Measurements from ENCODE around the gene CPLX4. TPM values are rescaled to one million over a fixed set of nuclear protein-coding genes. Genes with fewer than 3 reads are reported as not detected.

The CPLX4 gene
- total RNA-seq, 4 donors from 2014 or later: not detected

GRCh38 chr18:59293317-59293716, 25.1 kb downstream of the CPLX4 start:
- Histone ChIP-seq H3K36me3 (no peaks in the 10 kb centered on the region), H3K4me3 (replicated peaks in 1 of 3) (no peak overlapping the region), H3K27ac (no peak overlapping the region), H3K9me3 (no peaks in the 10 kb centered on the region), H3K27me3 (no peaks in the 10 kb centered on the region), H3K4me1 (no peaks in the 10 kb centered on the region)
- DNase-seq: no peak
- intact Hi-C loops (cut with DNase I): no loop called here
- TF ChIP-seq POLR2A (IDR thresholded peaks at IDR 0.05) (no peak), CTCF (IDR thresholded peaks at IDR 0.05) (no peak)

- WGBS, 2 donors: 70 to 76% methylated on average over 6 of the region's 6 CpGs
- Histone ChIP-seq H3K4me3 (replicated peaks in 1 of 3) (no peak overlapping the region), H3K27me3 (peaks cover 9% of the 10 kb centered on the region), H3K4me1 (no peaks in the 10 kb centered on the region), H3K9me3 (no peaks in the 10 kb centered on the region), H3K27ac (no peak overlapping the region), H3K36me3 (no peaks in the 10 kb centered on the region)
- intact Hi-C loops (cut with DNase I): no loop called here
- DNase-seq: no peak
- TF ChIP-seq CTCF (IDR thresholded peaks at IDR 0.05): no peak
- TF ChIP-seq POLR2A (IDR thresholded peaks at IDR 0.05): no peak
These were observed 32.1 kb downstream of the CPLX4 start for GRCh38 chr18:59286341-59286740.

GRCh38 chr18:59282341-59282740, 36.1 kb downstream of the CPLX4 start:
- H3K27ac ChIP-seq: no peak overlapping the region
- H3K4me1 ChIP-seq: no peaks in the 10 kb centered on the region
- no peaks in the 10 kb centered on the region for H3K36me3 ChIP-seq
- H3K27me3 ChIP-seq: peaks cover 9% of the 10 kb centered on the region
- no peak overlapping the region for H3K4me3 ChIP-seq (replicated peaks in 1 of 3)
- 88 to 89% methylated on average over 11 of the region's 11 CpGs for WGBS, 2 donors
- no peaks in the 10 kb centered on the region for H3K9me3 ChIP-seq
- no peak for DNase-seq
- intact Hi-C loops (cut with DNase I): no loop called here
- TF ChIP-seq CTCF (IDR thresholded peaks at IDR 0.05) (no peak), POLR2A (IDR thresholded peaks at IDR 0.05) (no peak)

- H3K27me3 ChIP-seq: peaks cover 16% of the 10 kb centered on the region
- H3K27ac ChIP-seq: no peak overlapping the region
- H3K4me3 ChIP-seq (replicated peaks in 1 of 3): no peak overlapping the region
- H3K9me3 ChIP-seq: no peaks in the 10 kb centered on the region
- TF ChIP-seq CTCF (IDR thresholded peaks at IDR 0.05): no peak
- TF ChIP-seq POLR2A (IDR thresholded peaks at IDR 0.05): no peak
- no peak for DNase-seq
- intact Hi-C loops (cut with DNase I): no loop called here
- no peaks in the 10 kb centered on the region for H3K4me1 ChIP-seq
- 44 to 69% methylated on average over 1 of the region's 1 CpG for WGBS, 2 donors
- H3K36me3 ChIP-seq: no peaks in the 10 kb centered on the region
These were observed 38.7 kb downstream of the CPLX4 start for GRCh38 chr18:59279722-59280121.

GRCh38 chr18:59279193-59279592, 39.3 kb downstream of the CPLX4 start:
- Histone ChIP-seq H3K27ac (no peak overlapping the region), H3K9me3 (no peaks in the 10 kb centered on the region), H3K36me3 (no peaks in the 10 kb centered on the region), H3K4me1 (peaks cover 0 to 1% of the 10 kb centered on the region in 2 donors), H3K4me3 (replicated peaks in 1 of 3) (no peak overlapping the region), H3K27me3 (peaks cover 22% of the 10 kb centered on the region)
- TF ChIP-seq CTCF (IDR thresholded peaks at IDR 0.05) (no peak), POLR2A (IDR thresholded peaks at IDR 0.05) (no peak)
- WGBS, 2 donors: 66 to 75% methylated on average over 3 of the region's 3 CpGs
- no peak for DNase-seq
- intact Hi-C loops (cut with DNase I): no loop called here

All from thyroid gland (tissue), 4 donors.